ENCODE results near the gene EXT2. TPM values are rescaled to one million over a fixed set of nuclear protein-coding genes. Genes with fewer than 3 reads are reported as not detected.

The EXT2 gene
- total and polyA plus RNA-seq, 4 donors = 18.0 to 95.3 (median 45.9) TPM

- ATAC-seq (ENCODE audit: insufficient read depth, low FRiP score) (no peak), DNase-seq (no peak)
- TF ChIP-seq, protein P1, sequence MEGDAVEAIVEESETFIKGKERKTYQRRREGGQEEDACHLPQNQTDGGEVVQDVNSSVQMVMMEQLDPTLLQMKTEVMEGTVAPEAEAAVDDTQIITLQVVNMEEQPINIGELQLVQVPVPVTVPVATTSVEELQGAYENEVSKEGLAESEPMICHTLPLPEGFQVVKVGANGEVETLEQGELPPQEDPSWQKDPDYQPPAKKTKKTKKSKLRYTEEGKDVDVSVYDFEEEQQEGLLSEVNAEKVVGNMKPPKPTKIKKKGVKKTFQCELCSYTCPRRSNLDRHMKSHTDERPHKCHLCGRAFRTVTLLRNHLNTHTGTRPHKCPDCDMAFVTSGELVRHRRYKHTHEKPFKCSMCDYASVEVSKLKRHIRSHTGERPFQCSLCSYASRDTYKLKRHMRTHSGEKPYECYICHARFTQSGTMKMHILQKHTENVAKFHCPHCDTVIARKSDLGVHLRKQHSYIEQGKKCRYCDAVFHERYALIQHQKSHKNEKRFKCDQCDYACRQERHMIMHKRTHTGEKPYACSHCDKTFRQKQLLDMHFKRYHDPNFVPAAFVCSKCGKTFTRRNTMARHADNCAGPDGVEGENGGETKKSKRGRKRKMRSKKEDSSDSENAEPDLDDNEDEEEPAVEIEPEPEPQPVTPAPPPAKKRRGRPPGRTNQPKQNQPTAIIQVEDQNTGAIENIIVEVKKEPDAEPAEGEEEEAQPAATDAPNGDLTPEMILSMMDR (IDR thresholded peaks at IDR 0.05; ENCODE audit: control extremely low read depth, extremely low read depth) = no peak
- Histone ChIP-seq H3K4me3 (no peak overlapping the region), H3K9ac (ENCODE audit: insufficient read depth in 1 of 2, low read length in 2 of 2) (no peak overlapping the region), H3K27me3 (ENCODE audit: control insufficient read depth in 3 of 3, insufficient read depth in 3 of 3, low read length in 2 of 3) (no peaks in the 10 kb centered on the region), H3K4me1 (ENCODE audit: control insufficient read depth in 5 of 5, insufficient read depth in 5 of 5, low read length in 5 of 5) (no peaks in the 10 kb centered on the region), H3K27ac (ENCODE audit: low read depth in 1 of 2, low read length in 1 of 2) (no peak overlapping the region), H3K9me3 (ENCODE audit: control insufficient read depth in 4 of 4, insufficient read depth in 3 of 4, low read length in 3 of 4) (peaks cover 2 to 13% (median 5%) of the 10 kb centered on the region in 4 donors), H3K36me3 (ENCODE audit: control insufficient read depth in 4 of 4, insufficient read depth in 4 of 4, low read length in 4 of 4) (peaks cover 0 to 4% (median 2%) of the 10 kb centered on the region in 4 donors)
These were observed 90.0 kb downstream of the EXT2 start for GRCh38 chr11:44185522-44185921.

DNA sequence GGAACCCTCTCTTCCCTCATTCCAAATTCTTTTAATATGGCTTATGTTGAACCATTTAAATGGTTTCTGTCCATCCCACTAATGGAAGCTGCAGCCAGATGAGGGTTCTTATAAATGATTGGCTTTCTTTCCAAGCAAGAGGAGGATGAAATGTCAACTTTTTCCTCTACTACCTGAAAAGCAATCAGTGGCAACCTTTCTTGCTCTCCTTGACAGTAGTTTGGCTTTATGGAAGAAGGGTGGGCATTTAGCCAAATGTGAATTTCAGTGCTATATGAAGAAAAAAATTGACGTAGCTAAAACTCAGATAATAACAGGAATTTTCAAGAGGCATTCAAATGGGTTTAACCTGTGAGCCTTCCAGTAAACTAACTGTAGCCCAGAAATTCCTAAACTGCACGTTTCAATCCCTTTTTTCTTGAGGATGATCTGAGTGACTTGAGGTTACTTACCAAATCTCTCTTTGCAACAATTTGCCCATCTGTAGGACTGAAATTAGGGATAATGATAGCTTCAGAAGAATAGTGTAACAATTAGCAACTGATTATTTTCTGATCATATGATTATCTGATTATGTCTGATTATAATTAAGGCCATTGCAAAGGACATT is 90.9 kb downstream of the EXT2 start:
- peaks cover 2 to 13% (median 5%) of the 10 kb centered on the region in 4 donors for H3K9me3 ChIP-seq (ENCODE audit: control insufficient read depth in 4 of 4, insufficient read depth in 3 of 4, low read length in 3 of 4)
- no peak overlapping the region for H3K27ac ChIP-seq (ENCODE audit: low read depth in 1 of 2, low read length in 1 of 2)
- H3K36me3 ChIP-seq (ENCODE audit: control insufficient read depth in 4 of 4, insufficient read depth in 4 of 4, low read length in 4 of 4) = peaks cover 0 to 5% (median 4%) of the 10 kb centered on the region in 4 donors
- ATAC-seq (ENCODE audit: insufficient read depth, low FRiP score) (no peak), DNase-seq (no peak)
- TF ChIP-seq, protein P1 (IDR thresholded peaks at IDR 0.05; ENCODE audit: control extremely low read depth, extremely low read depth) = no peak
- no peak overlapping the region for H3K9ac ChIP-seq (ENCODE audit: insufficient read depth in 1 of 2, low read length in 2 of 2)
- peaks cover 0 to 6% (median 0%) of the 10 kb centered on the region in 5 donors for H3K4me1 ChIP-seq (ENCODE audit: control insufficient read depth in 5 of 5, insufficient read depth in 5 of 5, low read length in 5 of 5)
- no peak overlapping the region for H3K4me3 ChIP-seq
- WGBS, 2 donors = 92 to 96% methylated on average over 2 of the region's 2 CpGs
- no peaks in the 10 kb centered on the region for H3K27me3 ChIP-seq (ENCODE audit: control insufficient read depth in 3 of 3, insufficient read depth in 3 of 3, low read length in 2 of 3)

DNA sequence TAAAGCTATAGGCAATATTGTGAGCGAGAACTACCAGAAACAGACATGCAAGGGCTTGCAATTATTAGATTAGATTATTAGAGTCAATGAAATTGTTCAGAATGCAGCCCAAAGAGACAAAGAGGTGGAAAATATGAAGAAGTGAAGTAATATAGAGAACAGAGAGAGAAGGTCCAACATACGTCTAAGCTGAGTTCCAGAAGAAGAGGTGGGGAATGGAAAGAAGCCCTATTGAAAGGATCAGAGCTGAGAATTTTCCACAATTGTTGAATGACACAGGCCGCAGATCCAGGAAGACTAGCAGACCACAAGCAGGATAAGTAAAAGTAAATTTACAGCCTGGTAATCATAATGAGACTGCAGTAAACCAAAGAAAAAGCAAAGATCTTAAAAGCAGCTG is 93.2 kb downstream of the EXT2 start:
- Histone ChIP-seq H3K27me3 (ENCODE audit: control insufficient read depth in 3 of 3, insufficient read depth in 3 of 3, low read length in 2 of 3) (no peaks in the 10 kb centered on the region), H3K4me1 (ENCODE audit: control insufficient read depth in 5 of 5, insufficient read depth in 5 of 5, low read length in 5 of 5) (peaks cover 0 to 7% (median 0%) of the 10 kb centered on the region in 5 donors), H3K4me3 (no peak overlapping the region), H3K9me3 (ENCODE audit: control insufficient read depth in 4 of 4, insufficient read depth in 3 of 4, low read length in 3 of 4) (peaks cover 2 to 13% (median 6%) of the 10 kb centered on the region in 4 donors), H3K36me3 (ENCODE audit: control insufficient read depth in 4 of 4, insufficient read depth in 4 of 4, low read length in 4 of 4) (peaks cover 0 to 5% (median 4%) of the 10 kb centered on the region in 4 donors), H3K27ac (ENCODE audit: low read depth in 1 of 2, low read length in 1 of 2) (no peak overlapping the region), H3K9ac (ENCODE audit: insufficient read depth in 1 of 2, low read length in 2 of 2) (no peak overlapping the region)
- no peak for ATAC-seq (ENCODE audit: insufficient read depth, low FRiP score)
- DNase-seq = peak in 1 of 3 donors; percentile 28
- TF ChIP-seq, protein P1 (IDR thresholded peaks at IDR 0.05; ENCODE audit: control extremely low read depth, extremely low read depth) = no peak
- WGBS, 2 donors = 97 to 100% methylated on average over 3 of the region's 3 CpGs
